ENCODE data around the gene GLE1. TPM values are rescaled to one million over a fixed set of nuclear protein-coding genes. Genes with fewer than 3 reads are reported as not detected.
A peak's percentile ranks its signal among the peaks of the same experiment; 100 is the strongest.

Gene GLE1
- total and polyA plus RNA-seq, 5 donors from 2014 or later, result 16.7 to 34.1 (median 29.6) TPM

DNA sequence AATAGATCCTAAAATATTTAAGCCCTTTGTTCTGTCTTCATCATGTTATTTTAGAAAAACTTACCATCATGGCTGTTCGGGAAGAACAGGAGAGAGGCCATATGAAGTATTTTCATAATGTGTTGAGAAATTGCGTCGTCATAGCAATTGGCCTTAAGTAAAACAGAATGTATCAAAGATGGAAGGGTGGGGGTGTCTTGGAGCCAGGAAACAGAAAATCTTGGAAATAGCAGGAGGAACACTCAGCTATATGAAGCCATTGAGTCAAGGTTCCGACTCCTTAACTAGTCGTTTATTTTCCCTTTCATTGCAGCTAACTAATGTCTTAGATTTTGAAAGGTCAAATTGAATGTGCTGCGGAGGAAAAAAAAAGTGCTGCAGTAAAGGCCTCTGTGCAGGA is 49.2 kb downstream of the GLE1 start:
- H3K27ac ChIP-seq (ENCODE audit: insufficient read depth, low read length, poor library complexity, severe bottlenecking), result peak overlapping the region; percentile 81
- peaks cover 71% of the 10 kb centered on the region for H3K4me1 ChIP-seq (ENCODE audit: control insufficient read depth, insufficient read depth, low read length, poor library complexity, severe bottlenecking)
- H3K36me3 ChIP-seq (ENCODE audit: control insufficient read depth, insufficient read depth, low read length), result peaks cover 2% of the 10 kb centered on the region
- H3K27me3 ChIP-seq (ENCODE audit: control insufficient read depth, insufficient read depth, low read length), result no peaks in the 10 kb centered on the region
- no peaks in the 10 kb centered on the region for H3K9me3 ChIP-seq (ENCODE audit: control insufficient read depth in 2 of 2, low read length in 2 of 2)
- ATAC-seq (ENCODE audit: low read depth in 2 of 2) (no peak), DNase-seq (peak in 1 of 3 donors; percentile 6)
- H3K36me3 Mint-ChIP-seq, result no peaks in the 10 kb centered on the region
- H3K27ac Mint-ChIP-seq, result no peak overlapping the region
- peaks cover 4% of the 10 kb centered on the region for H3K27me3 Mint-ChIP-seq
- H3K4me3 ChIP-seq (ENCODE audit: low read depth, low read length), result peak overlapping the region; percentile 89
- H3K4me3 Mint-ChIP-seq, result no peak overlapping the region
- H3K4me1 Mint-ChIP-seq, result peaks cover 28 to 59% (median 38%) of the 10 kb centered on the region in 4 donors
- no peaks in the 10 kb centered on the region for H3K9me3 Mint-ChIP-seq

DNA sequence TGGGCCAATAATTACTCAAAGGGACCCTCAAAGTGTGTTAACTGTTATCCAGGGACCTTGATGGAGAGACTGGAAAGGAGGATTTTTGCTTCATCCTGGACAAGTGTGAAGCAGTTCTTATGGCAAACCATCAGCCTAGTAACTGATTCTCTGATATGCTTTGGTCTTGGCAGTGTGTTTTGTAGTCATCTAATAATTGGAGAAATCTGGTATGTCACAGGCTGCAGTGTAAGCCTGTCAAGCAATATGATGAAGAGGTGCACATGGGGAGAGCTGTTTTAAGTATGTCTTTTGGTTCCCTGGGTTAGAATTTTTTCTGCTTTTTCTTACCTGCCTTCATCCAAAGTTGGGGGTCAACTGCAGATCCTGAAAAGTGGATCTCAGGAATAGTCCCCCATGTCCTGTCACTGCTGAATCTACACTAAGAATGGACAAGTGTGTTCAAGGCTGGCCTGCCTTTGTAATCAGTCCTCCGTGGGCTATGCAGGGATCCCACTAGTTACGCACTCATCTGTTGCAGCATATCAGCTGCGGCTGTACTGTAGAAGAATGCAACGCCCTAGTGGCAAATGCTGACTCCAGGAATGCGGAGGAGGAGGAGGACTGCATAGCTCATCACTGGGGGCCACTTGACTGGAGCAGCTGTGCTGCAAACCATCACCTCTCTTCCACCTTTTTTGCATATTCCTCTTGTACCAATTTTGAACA is 49.8 kb downstream of the GLE1 start:
- no peak overlapping the region for H3K27ac Mint-ChIP-seq
- H3K4me3 Mint-ChIP-seq, result no peak overlapping the region
- Histone ChIP-seq H3K27me3 (ENCODE audit: control insufficient read depth, insufficient read depth, low read length) (no peaks in the 10 kb centered on the region), H3K9me3 (ENCODE audit: control insufficient read depth in 2 of 2, low read length in 2 of 2) (no peaks in the 10 kb centered on the region), H3K27ac (ENCODE audit: insufficient read depth, low read length, poor library complexity, severe bottlenecking) (peak overlapping the region; percentile 81), H3K4me1 (ENCODE audit: control insufficient read depth, insufficient read depth, low read length, poor library complexity, severe bottlenecking) (peaks cover 77% of the 10 kb centered on the region), H3K4me3 (ENCODE audit: low read depth, low read length) (peak overlapping the region; percentile 89), H3K36me3 (ENCODE audit: control insufficient read depth, insufficient read depth, low read length) (peaks cover 2% of the 10 kb centered on the region)
- ATAC-seq (ENCODE audit: low read depth in 2 of 2) (no peak), DNase-seq (peak in 1 of 3 donors; percentile 6)
- peaks cover 34 to 62% (median 41%) of the 10 kb centered on the region in 4 donors for H3K4me1 Mint-ChIP-seq
- H3K36me3 Mint-ChIP-seq, result no peaks in the 10 kb centered on the region
- H3K27me3 Mint-ChIP-seq, result peaks cover 4% of the 10 kb centered on the region
- H3K9me3 Mint-ChIP-seq, result no peaks in the 10 kb centered on the region

DNA sequence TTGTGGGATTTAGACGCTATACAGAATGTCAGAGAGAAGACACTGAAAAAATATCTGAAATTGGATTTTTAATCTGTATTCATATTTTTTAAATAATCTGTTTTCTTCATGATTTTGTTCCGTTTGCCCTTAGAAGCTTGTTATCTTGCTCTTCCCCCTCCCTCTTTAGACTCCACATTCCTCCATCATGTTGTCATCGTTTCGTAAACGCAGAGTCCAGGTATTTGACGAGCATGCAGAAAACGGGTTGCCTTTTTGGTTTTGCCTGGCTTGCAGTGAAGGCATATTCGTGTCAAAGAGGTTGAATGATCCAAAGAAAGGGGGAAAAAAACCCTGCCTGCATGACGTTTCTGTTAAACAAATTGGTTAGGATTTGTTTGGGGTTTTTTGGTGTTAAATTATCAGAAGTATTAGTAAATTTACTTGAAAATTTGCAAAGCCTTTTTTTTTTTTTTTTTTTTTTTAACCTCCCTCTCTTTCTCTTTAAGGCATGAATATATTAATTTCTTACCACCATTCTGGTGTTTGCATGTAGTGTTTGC is 50.7 kb downstream of the GLE1 start:
- Mint-ChIP-seq H3K27ac (no peak overlapping the region), H3K36me3 (no peaks in the 10 kb centered on the region), H3K4me1 (peaks cover 32 to 54% (median 37%) of the 10 kb centered on the region in 4 donors), H3K4me3 (no peak overlapping the region), H3K27me3 (peaks cover 4% of the 10 kb centered on the region), H3K9me3 (no peaks in the 10 kb centered on the region)
- ATAC-seq (ENCODE audit: low read depth in 2 of 2) (no peak), DNase-seq (no peak)
- Histone ChIP-seq H3K27ac (ENCODE audit: insufficient read depth, low read length, poor library complexity, severe bottlenecking) (peak overlapping the region; percentile 81), H3K27me3 (ENCODE audit: control insufficient read depth, insufficient read depth, low read length) (no peaks in the 10 kb centered on the region), H3K9me3 (ENCODE audit: control insufficient read depth in 2 of 2, low read length in 2 of 2) (no peaks in the 10 kb centered on the region), H3K4me3 (ENCODE audit: low read depth, low read length) (peak overlapping the region; percentile 89), H3K36me3 (ENCODE audit: control insufficient read depth, insufficient read depth, low read length) (peaks cover 2% of the 10 kb centered on the region), H3K4me1 (ENCODE audit: control insufficient read depth, insufficient read depth, low read length, poor library complexity, severe bottlenecking) (peaks cover 81% of the 10 kb centered on the region)

DNA sequence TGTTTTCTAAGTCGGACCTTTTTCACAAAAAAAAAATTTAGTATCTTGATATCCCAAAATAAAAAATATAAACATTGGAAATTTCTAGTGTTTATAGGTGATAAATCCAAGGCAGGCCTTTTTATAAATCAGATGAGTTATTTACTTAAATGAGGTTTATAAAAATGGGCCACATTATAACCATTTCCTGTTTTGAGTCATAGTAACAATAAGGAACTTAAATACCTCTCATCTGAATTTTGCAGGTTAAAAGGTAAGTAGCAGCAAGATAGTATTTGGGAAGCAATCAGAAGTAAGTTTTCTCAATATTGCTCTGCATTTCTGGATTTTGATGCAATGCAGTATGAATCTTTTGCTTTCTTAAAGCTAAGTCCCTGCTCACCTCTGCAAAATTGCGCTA is 51.8 kb downstream of the GLE1 start:
- DNase-seq (peak in 1 of 3 donors; percentile 51), ATAC-seq (ENCODE audit: low read depth in 2 of 2) (no peak)
- no peaks in the 10 kb centered on the region for H3K9me3 ChIP-seq (ENCODE audit: control insufficient read depth in 2 of 2, low read length in 2 of 2)
- peak overlapping the region; percentile 89 for H3K4me3 ChIP-seq (ENCODE audit: low read depth, low read length)
- peaks cover 8% of the 10 kb centered on the region for H3K27me3 Mint-ChIP-seq
- H3K4me3 Mint-ChIP-seq, result peak overlapping the region in 1 of 4 donors; percentile 72
- no peaks in the 10 kb centered on the region for H3K36me3 Mint-ChIP-seq
- H3K4me1 Mint-ChIP-seq, result peaks cover 24 to 43% (median 28%) of the 10 kb centered on the region in 4 donors
- H3K36me3 ChIP-seq (ENCODE audit: control insufficient read depth, insufficient read depth, low read length), result peaks cover 2% of the 10 kb centered on the region
- H3K27ac ChIP-seq (ENCODE audit: insufficient read depth, low read length, poor library complexity, severe bottlenecking), result peak overlapping the region; percentile 81
- peaks cover 71% of the 10 kb centered on the region for H3K4me1 ChIP-seq (ENCODE audit: control insufficient read depth, insufficient read depth, low read length, poor library complexity, severe bottlenecking)
- H3K9me3 Mint-ChIP-seq, result no peaks in the 10 kb centered on the region
- H3K27ac Mint-ChIP-seq, result peak overlapping the region in 1 of 3 donors; percentile 5
- H3K27me3 ChIP-seq (ENCODE audit: control insufficient read depth, insufficient read depth, low read length), result no peaks in the 10 kb centered on the region

DNA sequence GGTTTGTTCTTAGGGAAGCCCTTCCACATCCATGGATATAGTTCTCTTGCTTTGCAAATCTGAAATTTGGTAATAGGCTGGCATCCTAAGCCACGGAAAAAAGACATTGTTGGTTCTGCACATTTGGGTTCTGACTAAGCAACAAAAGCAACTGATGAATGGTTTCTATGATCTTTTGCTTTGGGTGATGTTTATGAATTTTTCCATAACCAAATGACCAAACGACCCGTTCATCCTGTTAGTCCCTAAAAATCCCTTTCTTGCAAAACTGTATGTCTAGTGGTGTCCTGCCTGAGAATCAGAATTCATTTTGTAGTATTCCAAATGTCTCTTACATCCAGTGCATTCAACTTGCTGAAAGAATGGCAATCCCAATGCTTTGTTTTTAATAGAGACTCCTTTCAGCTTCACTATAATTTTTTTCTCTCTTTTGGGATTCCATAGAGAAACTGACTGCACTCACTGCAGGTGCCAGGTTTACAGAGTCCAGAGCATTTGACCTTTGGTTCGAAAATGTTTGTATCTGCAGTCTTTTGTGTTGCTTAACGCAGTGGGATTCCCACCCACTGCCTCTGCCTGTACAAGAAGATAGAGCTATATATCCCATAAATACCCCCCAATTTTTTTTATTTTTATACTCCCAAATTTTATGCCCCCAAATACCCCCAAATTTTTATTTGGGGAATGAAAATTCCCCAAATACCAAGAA is 52.6 kb downstream of the GLE1 start:
- Mint-ChIP-seq H3K36me3 (peaks cover 4% of the 10 kb centered on the region), H3K9me3 (no peaks in the 10 kb centered on the region), H3K4me1 (peaks cover 20 to 43% (median 25%) of the 10 kb centered on the region in 4 donors), H3K27me3 (peaks cover 8% of the 10 kb centered on the region), H3K27ac (peak overlapping the region in 1 of 3 donors; percentile 81), H3K4me3 (peak overlapping the region in 3 of 4 donors; percentile 32 to 74 (median 72))
- Histone ChIP-seq H3K9me3 (ENCODE audit: control insufficient read depth in 2 of 2, low read length in 2 of 2) (no peaks in the 10 kb centered on the region), H3K27ac (ENCODE audit: insufficient read depth, low read length, poor library complexity, severe bottlenecking) (peak overlapping the region; percentile 81), H3K4me3 (ENCODE audit: low read depth, low read length) (peak overlapping the region; percentile 89), H3K4me1 (ENCODE audit: control insufficient read depth, insufficient read depth, low read length, poor library complexity, severe bottlenecking) (peaks cover 64% of the 10 kb centered on the region), H3K27me3 (ENCODE audit: control insufficient read depth, insufficient read depth, low read length) (no peaks in the 10 kb centered on the region), H3K36me3 (ENCODE audit: control insufficient read depth, insufficient read depth, low read length) (peaks cover 2% of the 10 kb centered on the region)
- ATAC-seq (ENCODE audit: low read depth in 2 of 2), result no peak
- DNase-seq, result no peak

DNA sequence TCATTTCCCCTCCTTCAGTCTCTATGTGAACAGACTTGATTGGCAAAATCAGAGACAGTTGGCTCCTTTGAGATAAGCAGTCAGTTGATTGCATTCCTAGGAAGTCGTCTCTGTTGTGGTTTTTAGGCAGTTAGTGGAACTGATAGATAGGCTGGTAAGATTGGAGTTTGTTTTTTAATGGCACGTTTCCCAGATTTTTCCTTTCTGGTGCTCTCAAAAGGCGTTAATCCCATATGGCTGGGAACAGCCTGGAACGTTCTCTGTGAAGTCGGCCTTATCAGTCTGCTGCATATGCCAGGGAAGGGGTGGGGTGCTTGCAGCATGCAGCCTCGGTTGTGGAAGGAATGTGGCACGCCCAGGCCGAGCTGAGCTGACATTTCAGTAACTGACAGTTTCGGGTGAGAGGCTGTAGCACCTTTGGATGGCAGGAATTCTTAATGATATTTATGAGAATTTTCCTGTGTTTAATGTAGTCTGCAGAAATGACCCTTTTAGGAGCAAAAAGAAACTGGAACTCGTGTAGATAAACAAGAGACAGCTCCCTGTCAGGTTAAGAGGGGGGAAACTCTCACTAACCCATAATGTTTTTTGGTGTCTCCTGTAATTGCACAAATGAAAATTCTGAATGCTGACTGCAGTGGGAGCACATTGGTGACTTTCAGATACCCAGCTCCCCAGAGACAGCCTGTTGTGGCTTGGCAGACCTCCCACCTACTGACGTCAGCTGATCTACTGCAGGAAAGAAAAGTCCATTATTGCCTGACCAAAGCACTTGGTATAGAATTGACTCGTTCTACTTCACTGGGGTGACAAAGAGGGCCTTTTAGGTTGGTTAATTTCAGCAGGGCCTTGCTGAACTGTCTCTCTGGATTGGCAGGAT is 54.2 kb downstream of the GLE1 start:
- Histone ChIP-seq H3K27me3 (ENCODE audit: control insufficient read depth, insufficient read depth, low read length) (no peaks in the 10 kb centered on the region), H3K27ac (ENCODE audit: insufficient read depth, low read length, poor library complexity, severe bottlenecking) (peak overlapping the region; percentile 36), H3K36me3 (ENCODE audit: control insufficient read depth, insufficient read depth, low read length) (peaks cover 8% of the 10 kb centered on the region), H3K4me1 (ENCODE audit: control insufficient read depth, insufficient read depth, low read length, poor library complexity, severe bottlenecking) (peaks cover 58% of the 10 kb centered on the region), H3K9me3 (ENCODE audit: control insufficient read depth in 2 of 2, low read length in 2 of 2) (no peaks in the 10 kb centered on the region), H3K4me3 (ENCODE audit: low read depth, low read length) (peak overlapping the region; percentile 51)
- ATAC-seq (ENCODE audit: low read depth in 2 of 2) (no peak), DNase-seq (peak in 2 of 3 donors; percentile 7 to 22)
- Mint-ChIP-seq H3K27me3 (peaks cover 8% of the 10 kb centered on the region), H3K27ac (peak overlapping the region; percentile 54 to 77 (median 75)), H3K36me3 (peaks cover 8% of the 10 kb centered on the region), H3K9me3 (no peaks in the 10 kb centered on the region), H3K4me3 (peak overlapping the region; percentile 64 to 88 (median 73)), H3K4me1 (peaks cover 25 to 46% (median 27%) of the 10 kb centered on the region in 4 donors)

DNA sequence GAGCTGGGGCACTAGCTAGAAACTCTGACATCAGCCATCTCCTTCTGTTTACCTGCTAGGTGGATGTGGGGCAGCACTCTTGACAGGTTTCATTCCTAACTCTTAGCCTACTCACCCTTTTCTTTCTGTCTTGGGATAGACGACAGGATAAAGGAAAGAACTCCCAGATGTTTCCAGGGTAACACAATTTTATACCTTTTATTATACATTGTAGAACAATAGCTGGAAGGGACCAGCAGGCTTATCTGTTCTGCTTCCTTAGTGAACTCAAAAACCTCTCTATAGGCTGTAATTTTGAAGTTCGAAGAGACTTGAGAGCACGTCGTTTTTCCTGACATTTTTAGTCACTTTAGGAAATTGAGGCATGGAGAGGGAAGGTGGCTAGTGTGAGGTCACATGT is 61.1 kb downstream of the GLE1 start:
- peaks cover 51% of the 10 kb centered on the region for H3K36me3 ChIP-seq (ENCODE audit: control insufficient read depth, insufficient read depth, low read length)
- peak overlapping the region in 1 of 3 donors; percentile 74 for H3K27ac Mint-ChIP-seq
- ATAC-seq (ENCODE audit: low read depth in 2 of 2), result no peak

More for the DNA sequence above, 61.1 kb downstream of the GLE1 start:
- Mint-ChIP-seq H3K9me3 (no peaks in the 10 kb centered on the region), H3K27me3 (peaks cover under 1% of the 10 kb centered on the region), H3K4me3 (no peak overlapping the region), H3K4me1 (peaks cover 15 to 43% (median 31%) of the 10 kb centered on the region in 4 donors), H3K36me3 (peaks cover 41% of the 10 kb centered on the region)
- Histone ChIP-seq H3K9me3 (ENCODE audit: control insufficient read depth in 2 of 2, low read length in 2 of 2) (no peaks in the 10 kb centered on the region), H3K4me1 (ENCODE audit: control insufficient read depth, insufficient read depth, low read length, poor library complexity, severe bottlenecking) (peaks cover 5% of the 10 kb centered on the region), H3K4me3 (ENCODE audit: low read depth, low read length) (no peak overlapping the region), H3K27me3 (ENCODE audit: control insufficient read depth, insufficient read depth, low read length) (no peaks in the 10 kb centered on the region), H3K27ac (ENCODE audit: insufficient read depth, low read length, poor library complexity, severe bottlenecking) (no peak overlapping the region)
- no peak for DNase-seq
